ENCODE results near the gene PTPN3. TPM values are rescaled to one million over a fixed set of nuclear protein-coding genes. Genes with fewer than 3 reads are reported as not detected.

PTPN3 gene
- polyA plus RNA-seq, 1 donor (not counting 4 experiments of a cell fraction or from before 2014, with no cell fraction given) = 19.9 TPM

- TF ChIP-seq CTCF (optimal IDR thresholded peaks at IDR 0.05 in 1 of 3, IDR thresholded peaks at IDR 0.05 in 1 of 3, conservative IDR thresholded peaks at IDR 0.05 in 1 of 3; ENCODE audit: extremely low read depth in 1 of 3, insufficient read depth in 2 of 3, low read length in 3 of 3) (no peak), EZH2 (IDR thresholded peaks at IDR 0.05; ENCODE audit: low read length) (no peak)
- Histone ChIP-seq H3K79me2 (ENCODE audit: control insufficient read depth, insufficient read depth, low read length) (no peaks in the 10 kb centered on the region), H3K36me3 (ENCODE audit: control insufficient read depth in 2 of 2, extremely low read depth in 1 of 2, insufficient read depth in 2 of 2, low read length in 2 of 2) (peaks cover 21 to 37% of the 10 kb centered on the region in 2 experiments), H3K27ac (ENCODE audit: control insufficient read depth, insufficient read depth, low read length) (no peak overlapping the region), H2AFZ (ENCODE audit: control insufficient read depth, low read length) (no peak overlapping the region), H3K4me2 (ENCODE audit: control insufficient read depth, extremely low read depth, insufficient read depth, low read depth, low read length) (no peak overlapping the region), H3K4me1 (ENCODE audit: control insufficient read depth, extremely low read depth, insufficient read depth, low read length) (peaks cover 7% of the 10 kb centered on the region), H4K20me1 (ENCODE audit: control insufficient read depth, extremely low read depth, insufficient read depth, low read length) (no peaks in the 10 kb centered on the region), H3K9me1 (ENCODE audit: control insufficient read depth, extremely low read depth, insufficient read depth, low read length) (no peaks in the 10 kb centered on the region), H3K27me3 (ENCODE audit: control insufficient read depth, extremely low read depth, insufficient read depth, low read length) (no peaks in the 10 kb centered on the region), H3K4me3 (ENCODE audit: control insufficient read depth in 2 of 3, extremely low read depth in 1 of 3, insufficient read depth in 2 of 3, low read depth in 1 of 3, low read length in 3 of 3) (no peak overlapping the region), H3K9me3 (ENCODE audit: control insufficient read depth, low read depth, low read length) (no peaks in the 10 kb centered on the region), H3K9ac (ENCODE audit: control insufficient read depth, extremely low read depth, insufficient read depth, low read length) (no peak overlapping the region)
- FAIRE-seq (no peak), DNase-seq (ENCODE audit: low read depth, low spot score) (no peak)
- dilution Hi-C loops (cut with MboI; ENCODE audit: extremely low pct_ligation_motif_present, low sequenced_read_pairs) = no loop called here
Observed at GRCh38 chr9:109436071-109436470, 62.0 kb downstream of the PTPN3 start.

GRCh38 chr9:109433476-109433875 lies 64.6 kb downstream of the PTPN3 start:
- H3K4me1 ChIP-seq (ENCODE audit: control insufficient read depth, extremely low read depth, insufficient read depth, low read length) = no peaks in the 10 kb centered on the region
- H3K9me3 ChIP-seq (ENCODE audit: control insufficient read depth, low read depth, low read length) = no peaks in the 10 kb centered on the region
- H3K27me3 ChIP-seq (ENCODE audit: control insufficient read depth, extremely low read depth, insufficient read depth, low read length) = no peaks in the 10 kb centered on the region
- no peak for DNase-seq (ENCODE audit: low read depth, low spot score)
- peaks cover 25 to 29% of the 10 kb centered on the region in 2 experiments for H3K36me3 ChIP-seq (ENCODE audit: control insufficient read depth in 2 of 2, extremely low read depth in 1 of 2, insufficient read depth in 2 of 2, low read length in 2 of 2)
- no peaks in the 10 kb centered on the region for H3K9me1 ChIP-seq (ENCODE audit: control insufficient read depth, extremely low read depth, insufficient read depth, low read length)
- no peak overlapping the region for H3K4me2 ChIP-seq (ENCODE audit: control insufficient read depth, extremely low read depth, insufficient read depth, low read depth, low read length)
- H4K20me1 ChIP-seq (ENCODE audit: control insufficient read depth, extremely low read depth, insufficient read depth, low read length) = no peaks in the 10 kb centered on the region
- H3K79me2 ChIP-seq (ENCODE audit: control insufficient read depth, insufficient read depth, low read length) = no peaks in the 10 kb centered on the region
- no peak overlapping the region for H3K27ac ChIP-seq (ENCODE audit: control insufficient read depth, insufficient read depth, low read length)
- TF ChIP-seq CTCF (optimal IDR thresholded peaks at IDR 0.05 in 1 of 3, IDR thresholded peaks at IDR 0.05 in 1 of 3, conservative IDR thresholded peaks at IDR 0.05 in 1 of 3; ENCODE audit: extremely low read depth in 1 of 3, insufficient read depth in 2 of 3, low read length in 3 of 3) = no peak
- TF ChIP-seq EZH2 (IDR thresholded peaks at IDR 0.05; ENCODE audit: low read length) = no peak
- dilution Hi-C loops (cut with MboI; ENCODE audit: extremely low pct_ligation_motif_present, low sequenced_read_pairs) = no loop called here
- no peak overlapping the region for H3K4me3 ChIP-seq (ENCODE audit: control insufficient read depth in 2 of 3, extremely low read depth in 1 of 3, insufficient read depth in 2 of 3, low read depth in 1 of 3, low read length in 3 of 3)
- H3K9ac ChIP-seq (ENCODE audit: control insufficient read depth, extremely low read depth, insufficient read depth, low read length) = no peak overlapping the region
- no peak overlapping the region for H2AFZ ChIP-seq (ENCODE audit: control insufficient read depth, low read length)
- FAIRE-seq = no peak
